ENCODE data around the gene DEFB124.
"Not testable (repeated sequence)": the region's sequence is repeated elsewhere in the genome, so short reads cannot be mapped to it uniquely, and the experiment has no call there.

The DEFB124 gene

GRCh38 chr20:31449511-31450414 is 25.2 kb downstream of the DEFB124 start:
- Histone ChIP-seq H3K27ac (no peak overlapping the region), H3K27me3 (peaks cover 5% of the 10 kb centered on the region), H3K4me3 (ENCODE audit: low read depth in 1 of 2, low read length in 1 of 2) (no peak overlapping the region), H3K9me3 (no peaks in the 10 kb centered on the region), H3K36me3 (no peaks in the 10 kb centered on the region), H3K4me1 (ENCODE audit: control insufficient read depth in 1 of 2, insufficient read depth in 1 of 2, low read depth in 1 of 2, low read length in 1 of 2) (no peaks in the 10 kb centered on the region)
- TF ChIP-seq CTCF (IDR thresholded peaks at IDR 0.05): no peak

DNA sequence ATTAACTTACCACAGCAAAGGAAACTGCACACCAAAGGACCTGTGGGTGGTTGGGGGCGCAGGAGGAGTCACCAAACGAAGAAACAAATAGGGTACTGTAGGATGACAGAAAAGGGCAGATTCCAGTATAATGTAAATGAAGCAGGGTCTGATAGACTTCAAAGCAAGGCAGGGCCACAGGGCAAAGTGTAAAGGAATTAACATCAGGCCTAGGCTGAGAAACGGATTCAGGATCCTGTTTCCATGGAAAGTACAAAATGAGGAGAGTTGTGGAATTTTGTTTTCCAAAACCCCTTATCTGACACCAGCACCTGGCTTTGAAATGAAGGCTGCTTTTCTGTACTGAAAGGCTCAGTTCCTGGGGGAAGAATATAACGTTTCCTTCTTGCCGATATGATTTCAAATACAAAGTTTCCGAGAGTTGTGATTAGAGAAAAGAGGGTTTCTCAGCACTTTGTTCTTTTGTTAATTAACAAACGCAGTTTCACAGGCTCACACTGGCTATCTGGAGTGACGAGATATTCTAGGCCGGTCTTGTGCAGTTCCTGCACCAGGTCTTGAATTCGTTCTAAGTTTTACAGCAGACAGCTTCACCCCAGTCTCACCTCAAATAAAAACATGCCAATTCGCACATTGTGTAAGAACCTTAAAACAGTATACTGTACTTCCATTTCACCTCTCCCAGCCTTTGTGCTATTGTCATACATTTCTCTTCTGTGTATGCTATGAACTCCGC is 28.7 kb downstream of the DEFB124 start:
- Histone ChIP-seq H3K27me3 (peaks cover 17% of the 10 kb centered on the region), H3K4me1 (ENCODE audit: control insufficient read depth in 1 of 2, insufficient read depth in 1 of 2, low read depth in 1 of 2, low read length in 1 of 2) (no peaks in the 10 kb centered on the region), H3K36me3 (no peaks in the 10 kb centered on the region), H3K9me3 (no peaks in the 10 kb centered on the region), H3K27ac (no peak overlapping the region), H3K4me3 (ENCODE audit: low read depth in 1 of 2, low read length in 1 of 2) (no peak overlapping the region)
- no peak for TF ChIP-seq CTCF (IDR thresholded peaks at IDR 0.05)

- Histone ChIP-seq H3K9me3 (no peaks in the 10 kb centered on the region), H3K4me1 (ENCODE audit: control insufficient read depth in 1 of 2, insufficient read depth in 1 of 2, low read depth in 1 of 2, low read length in 1 of 2) (no peaks in the 10 kb centered on the region), H3K36me3 (no peaks in the 10 kb centered on the region), H3K4me3 (ENCODE audit: low read depth in 1 of 2, low read length in 1 of 2) (no peak within 1 kb of the TSS), H3K27me3 (peaks cover 17% of the 10 kb centered on the region), H3K27ac (no peak within 1 kb of the TSS)
- no peak for TF ChIP-seq CTCF (IDR thresholded peaks at IDR 0.05)
These were observed 34.8 kb downstream of the DEFB124 start, which contains the start of gene DEFB123 for GRCh38 chr20:31440012-31440659. TSS of gene DEFB123 (plus strand) at chr20:31440632. CDS start at chr20:31440699, 67 bp downstream.

GRCh38 chr20:31430568-31431115 is 44.3 kb downstream of the DEFB124 start:
- Histone ChIP-seq H3K4me1 (ENCODE audit: control insufficient read depth in 1 of 2, insufficient read depth in 1 of 2, low read depth in 1 of 2, low read length in 1 of 2) (no peaks in the 10 kb centered on the region), H3K9me3 (no peaks in the 10 kb centered on the region), H3K27me3 (peaks cover 23% of the 10 kb centered on the region), H3K36me3 (no peaks in the 10 kb centered on the region), H3K27ac (no peak overlapping the region), H3K4me3 (ENCODE audit: low read depth in 1 of 2, low read length in 1 of 2) (no peak overlapping the region)
- no peak for TF ChIP-seq CTCF (IDR thresholded peaks at IDR 0.05)

GRCh38 chr20:31427576-31427975 is 47.4 kb downstream of the DEFB124 start:
- H3K4me1 ChIP-seq (ENCODE audit: control insufficient read depth in 1 of 2, insufficient read depth in 1 of 2, low read depth in 1 of 2, low read length in 1 of 2); H3K36me3 ChIP-seq; H3K9me3 ChIP-seq; H3K4me3 ChIP-seq (ENCODE audit: low read depth in 1 of 2, low read length in 1 of 2); H3K27ac ChIP-seq: not testable (repeated sequence)
- peaks cover 27% of the 10 kb centered on the region for H3K27me3 ChIP-seq

DNA sequence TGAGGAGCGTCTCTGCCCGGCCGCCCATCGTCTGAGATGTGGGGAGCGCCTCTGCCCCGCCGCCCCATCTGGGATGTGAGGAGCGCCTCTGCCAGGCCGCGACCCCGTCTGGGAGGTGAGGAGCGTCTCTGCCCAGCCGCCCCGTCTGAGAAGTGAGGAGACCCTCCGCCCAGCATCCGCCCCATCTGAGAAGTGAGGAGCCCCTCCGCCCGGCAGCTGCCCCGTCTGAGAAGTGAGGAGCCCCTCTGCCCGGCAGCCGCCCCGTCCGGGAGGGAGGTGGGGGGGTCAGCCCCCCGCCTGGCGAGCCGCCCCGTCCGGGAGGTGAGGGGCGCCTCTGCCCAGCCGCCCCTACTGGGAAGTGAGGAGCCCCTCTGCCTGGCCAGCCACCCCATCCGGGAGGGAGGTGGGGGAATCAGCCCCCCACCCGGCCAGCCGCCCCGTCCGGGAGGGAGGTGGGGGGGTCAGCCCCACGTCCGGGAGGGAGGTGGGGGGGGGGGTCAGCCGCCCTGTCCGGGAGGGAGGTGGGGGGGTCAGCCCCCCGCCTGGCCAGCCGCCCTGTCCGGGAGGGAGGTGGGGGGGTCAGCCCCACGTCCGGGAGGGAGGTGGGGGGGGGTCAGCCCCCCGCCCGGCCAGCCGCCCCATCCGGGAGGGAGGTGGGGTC is 47.9 kb downstream of the DEFB124 start:
- not testable (repeated sequence) for H3K27ac ChIP-seq; H3K4me1 ChIP-seq (ENCODE audit: control insufficient read depth in 1 of 2, insufficient read depth in 1 of 2, low read depth in 1 of 2, low read length in 1 of 2); H3K36me3 ChIP-seq; H3K9me3 ChIP-seq; H3K4me3 ChIP-seq (ENCODE audit: low read depth in 1 of 2, low read length in 1 of 2)
- H3K27me3 ChIP-seq: peaks cover 30% of the 10 kb centered on the region

Measured in neutrophil (primary cell).